Measurements from ENCODE around the gene WWC2.

DNA sequence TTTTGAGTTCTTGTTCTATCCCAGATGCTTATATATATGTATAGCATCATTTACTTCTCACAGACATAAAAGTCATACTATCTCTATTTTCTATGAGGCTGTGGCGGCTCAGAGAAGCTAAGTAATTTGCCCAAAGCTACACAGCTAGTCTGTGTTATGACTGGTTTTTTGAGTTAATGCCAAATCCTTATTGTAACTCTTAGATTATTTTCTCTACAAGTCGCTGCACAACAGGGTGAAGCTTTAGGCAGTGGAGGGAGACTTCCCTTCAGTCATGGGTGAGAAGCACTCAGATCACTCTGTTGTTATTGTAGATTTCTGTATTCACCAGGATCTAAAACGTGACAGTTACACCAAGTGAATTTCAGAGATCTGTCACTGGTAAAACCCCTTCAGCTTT is 48.1 kb downstream of the WWC2 start:
- TF ChIP-seq NFIC (IDR thresholded peaks at IDR 0.05) (0 out of 2 replicates have a peak, but pooled peaks have one; percentile 27), RAD21 (IDR thresholded peaks at IDR 0.05; ENCODE audit: low read depth) (no peak), ZBTB7A (IDR thresholded peaks at IDR 0.05; ENCODE audit: low read depth) (no peak)
- TF ChIP-seq, protein P1, sequence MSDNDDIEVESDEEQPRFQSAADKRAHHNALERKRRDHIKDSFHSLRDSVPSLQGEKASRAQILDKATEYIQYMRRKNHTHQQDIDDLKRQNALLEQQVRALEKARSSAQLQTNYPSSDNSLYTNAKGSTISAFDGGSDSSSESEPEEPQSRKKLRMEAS (IDR thresholded peaks at IDR 0.05): no peak

Data from Ishikawa (cell line).